Measurements from ENCODE around the gene HUNK.
"Not testable (repeated sequence)": the region's sequence is repeated elsewhere in the genome, so short reads cannot be mapped to it uniquely, and the experiment has no call there.

Gene HUNK

DNA sequence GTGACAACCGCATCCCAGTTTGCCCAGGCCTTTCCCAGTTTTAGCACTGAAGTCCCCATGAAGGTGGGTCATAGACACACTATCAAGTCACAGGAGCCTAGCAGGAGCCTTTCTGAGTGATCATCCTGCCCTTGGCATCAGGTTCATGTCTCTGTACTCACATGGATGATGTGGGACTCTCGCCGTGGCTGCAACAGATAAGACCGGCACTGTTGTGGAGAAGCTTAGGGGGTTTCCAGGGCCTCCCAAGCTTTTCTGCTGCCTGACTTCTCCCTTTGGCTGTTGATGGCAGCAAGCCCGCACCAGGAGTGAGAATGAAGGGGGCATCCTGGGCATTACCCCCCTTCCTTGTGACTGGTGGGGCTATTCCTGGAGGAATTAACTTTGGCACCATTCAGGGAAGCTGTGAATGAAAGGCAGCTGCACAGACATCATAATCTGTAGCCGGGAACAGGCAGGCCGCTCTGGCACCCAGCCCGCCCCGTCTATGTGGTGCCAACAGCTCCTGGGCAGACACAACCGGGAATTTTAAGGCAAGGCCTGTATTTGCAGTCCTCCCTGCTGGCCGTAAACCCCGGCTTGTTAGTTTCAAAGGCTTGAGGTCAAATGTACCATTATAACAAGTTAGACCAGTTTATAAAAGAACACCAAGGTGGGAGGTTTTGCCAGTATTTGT, 148.6 kb downstream of the HUNK start:
- no peak for DNase-seq (ENCODE audit: low read depth)
- TF ChIP-seq, protein P1, sequence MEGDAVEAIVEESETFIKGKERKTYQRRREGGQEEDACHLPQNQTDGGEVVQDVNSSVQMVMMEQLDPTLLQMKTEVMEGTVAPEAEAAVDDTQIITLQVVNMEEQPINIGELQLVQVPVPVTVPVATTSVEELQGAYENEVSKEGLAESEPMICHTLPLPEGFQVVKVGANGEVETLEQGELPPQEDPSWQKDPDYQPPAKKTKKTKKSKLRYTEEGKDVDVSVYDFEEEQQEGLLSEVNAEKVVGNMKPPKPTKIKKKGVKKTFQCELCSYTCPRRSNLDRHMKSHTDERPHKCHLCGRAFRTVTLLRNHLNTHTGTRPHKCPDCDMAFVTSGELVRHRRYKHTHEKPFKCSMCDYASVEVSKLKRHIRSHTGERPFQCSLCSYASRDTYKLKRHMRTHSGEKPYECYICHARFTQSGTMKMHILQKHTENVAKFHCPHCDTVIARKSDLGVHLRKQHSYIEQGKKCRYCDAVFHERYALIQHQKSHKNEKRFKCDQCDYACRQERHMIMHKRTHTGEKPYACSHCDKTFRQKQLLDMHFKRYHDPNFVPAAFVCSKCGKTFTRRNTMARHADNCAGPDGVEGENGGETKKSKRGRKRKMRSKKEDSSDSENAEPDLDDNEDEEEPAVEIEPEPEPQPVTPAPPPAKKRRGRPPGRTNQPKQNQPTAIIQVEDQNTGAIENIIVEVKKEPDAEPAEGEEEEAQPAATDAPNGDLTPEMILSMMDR (conservative IDR thresholded peaks at IDR 0.05; ENCODE audit: control insufficient read depth, insufficient read depth, low read depth, low read length), result no peak
- H3K4me3 ChIP-seq (ENCODE audit: control insufficient read depth, low read depth, low read length), result no peak overlapping the region

DNA sequence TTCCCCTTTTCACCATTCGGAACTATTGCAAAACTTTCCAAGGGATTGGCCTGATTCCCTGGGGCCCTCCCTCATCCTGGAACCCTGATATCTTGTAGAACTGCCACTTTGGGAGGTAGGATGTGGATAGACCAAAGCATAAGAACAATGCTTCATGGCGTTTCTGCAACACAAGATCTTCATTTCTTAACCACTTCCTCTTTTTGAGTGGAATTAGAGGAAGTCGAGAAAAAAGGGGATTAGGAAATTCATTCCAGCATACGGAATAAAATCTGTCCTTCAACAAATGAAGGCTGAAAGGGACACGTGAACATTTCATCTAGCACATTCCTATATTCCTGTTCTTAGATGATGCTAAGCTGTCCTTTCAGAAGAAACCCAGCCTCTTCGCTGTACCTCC, 149.3 kb downstream of the HUNK start:
- no peak overlapping the region for H3K4me3 ChIP-seq (ENCODE audit: control insufficient read depth, low read depth, low read length)
- TF ChIP-seq, protein P1 (conservative IDR thresholded peaks at IDR 0.05; ENCODE audit: control insufficient read depth, insufficient read depth, low read depth, low read length), result no peak
- no peak for DNase-seq (ENCODE audit: low read depth)

DNA sequence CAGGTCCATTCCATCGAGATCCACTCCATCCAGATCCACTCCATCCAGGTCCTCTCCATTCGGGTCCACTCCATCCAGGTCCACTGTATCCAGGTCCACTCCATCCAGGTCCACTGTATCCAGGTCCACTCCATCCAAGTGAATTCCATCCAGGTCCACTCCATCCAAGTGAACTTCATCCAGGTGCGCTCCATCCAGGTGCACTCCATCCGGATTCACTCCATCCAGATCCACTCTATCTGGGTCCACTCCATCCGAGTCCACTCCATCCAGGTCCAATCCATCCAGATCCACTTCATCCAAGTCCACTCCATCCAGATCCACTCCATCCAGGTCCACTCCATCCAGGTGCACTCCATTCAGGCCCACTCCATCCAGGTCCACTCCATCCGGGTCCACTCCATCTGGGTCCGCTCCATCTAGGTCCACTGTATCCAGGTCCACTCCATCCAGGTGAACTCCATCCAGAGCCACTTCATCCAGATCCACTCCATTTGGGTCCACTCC, 157.4 kb downstream of the HUNK start:
- no peak for DNase-seq (ENCODE audit: low read depth)
- TF ChIP-seq, protein P1 (conservative IDR thresholded peaks at IDR 0.05; ENCODE audit: control insufficient read depth, insufficient read depth, low read depth, low read length), result no peak
- no peak overlapping the region for H3K4me3 ChIP-seq (ENCODE audit: control insufficient read depth, low read depth, low read length)

DNA sequence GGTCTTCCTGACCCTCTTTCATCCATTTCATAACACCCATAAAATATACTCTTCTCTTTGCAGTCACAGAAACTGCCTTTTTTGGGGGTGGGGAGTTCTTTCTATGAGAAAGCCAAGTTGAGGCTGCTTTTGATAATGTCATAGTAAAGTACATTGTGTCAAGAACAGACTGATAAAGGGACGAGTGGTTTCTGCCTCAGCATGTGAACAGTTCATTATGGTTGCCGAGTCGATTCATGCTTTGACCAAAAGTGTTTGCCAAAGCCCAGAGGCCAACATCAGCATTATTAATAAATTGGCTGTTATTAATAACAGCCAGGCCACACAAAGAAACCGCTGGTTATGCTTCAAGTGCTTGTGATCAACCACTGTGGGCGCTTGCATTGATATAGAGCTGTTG, 162.0 kb downstream of the HUNK start:
- no peak overlapping the region for H3K4me3 ChIP-seq (ENCODE audit: control insufficient read depth, low read depth, low read length)
- TF ChIP-seq, protein P1 (conservative IDR thresholded peaks at IDR 0.05; ENCODE audit: control insufficient read depth, insufficient read depth, low read depth, low read length), result no peak
- no peak for DNase-seq (ENCODE audit: low read depth)

DNA sequence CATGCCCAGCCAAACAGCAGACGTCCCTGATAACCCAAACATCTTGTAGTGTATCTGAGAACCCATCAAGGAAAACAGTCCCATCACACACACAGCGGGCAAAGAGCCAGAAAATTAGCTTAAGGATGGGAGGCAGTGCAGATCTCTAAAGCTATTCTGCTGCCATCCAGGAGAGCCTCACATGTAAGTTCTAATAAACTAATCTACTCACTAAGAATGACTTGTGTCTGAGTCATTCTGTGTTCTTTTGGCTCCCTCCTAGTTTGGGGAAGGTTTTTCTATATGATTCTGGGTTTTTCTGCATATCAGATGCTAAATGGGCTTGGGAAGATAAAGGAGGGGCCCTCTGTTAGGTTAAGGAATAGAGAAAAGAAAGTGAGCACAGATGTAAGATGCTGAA, 162.8 kb downstream of the HUNK start:
- no peak for DNase-seq (ENCODE audit: low read depth)
- TF ChIP-seq, protein P1 (conservative IDR thresholded peaks at IDR 0.05; ENCODE audit: control insufficient read depth, insufficient read depth, low read depth, low read length), result no peak
- no peak overlapping the region for H3K4me3 ChIP-seq (ENCODE audit: control insufficient read depth, low read depth, low read length)

DNA sequence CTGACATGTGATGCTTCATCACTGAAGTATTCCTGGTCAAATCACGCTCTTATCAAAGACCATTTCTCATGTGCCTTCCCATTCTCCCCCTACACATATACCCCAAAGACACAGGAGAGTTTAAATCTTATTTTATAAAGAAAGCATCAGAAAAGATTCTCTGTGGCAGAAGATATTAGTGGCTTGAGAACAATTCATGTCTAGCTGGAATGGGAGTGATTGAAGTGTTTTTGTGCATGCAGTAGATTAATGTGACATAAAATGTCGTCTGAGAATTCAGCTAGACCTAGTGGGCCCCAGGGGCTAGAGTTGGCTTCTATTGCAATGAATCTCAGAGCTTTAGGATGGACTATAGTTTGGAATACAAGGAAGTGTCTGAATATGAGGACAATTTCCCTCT, 163.9 kb downstream of the HUNK start:
- H3K4me3 ChIP-seq (ENCODE audit: control insufficient read depth, low read depth, low read length), result no peak overlapping the region
- no peak for DNase-seq (ENCODE audit: low read depth)
- TF ChIP-seq, protein P1 (conservative IDR thresholded peaks at IDR 0.05; ENCODE audit: control insufficient read depth, insufficient read depth, low read depth, low read length), result no peak

DNA sequence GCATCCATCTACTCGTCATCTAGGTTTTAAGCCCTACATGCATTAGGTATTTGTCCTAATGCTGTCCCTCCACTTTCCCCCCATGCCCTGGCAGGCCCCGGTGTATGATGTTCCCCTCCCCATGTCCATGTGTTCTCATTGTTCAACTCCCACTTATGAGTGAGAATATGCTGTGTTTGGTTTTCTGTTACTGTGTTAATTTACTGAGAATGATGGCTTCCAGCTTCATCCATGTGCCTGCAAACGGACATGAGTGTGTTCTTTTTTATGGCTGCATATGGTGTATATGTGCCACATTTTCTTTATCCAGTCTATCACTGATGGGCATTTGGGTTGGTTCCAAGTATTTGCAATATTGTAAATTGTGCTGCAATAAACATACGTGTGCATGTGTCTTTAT, 165.9 kb downstream of the HUNK start:
- not testable (repeated sequence) for DNase-seq (ENCODE audit: low read depth)

More for the DNA sequence above, 165.9 kb downstream of the HUNK start:
- not testable (repeated sequence) for H3K4me3 ChIP-seq (ENCODE audit: control insufficient read depth, low read depth, low read length)
